Stimulated activated CD8-positive, alpha-beta memory T cell treated with anti-CD3 and anti-CD28 coated beads, Interleukin-12 subunit alpha, Interleukin-12 subunit beta, amount 100 ng/mL, for 1 hour (primary cell): Measurements from ENCODE around the gene KIFAP3.
"Not testable (repeated sequence)": the region's sequence is repeated elsewhere in the genome, so short reads cannot be mapped to it uniquely, and the experiment has no call there.

Experiments
- DNase-seq: peaks from one replicate; pipeline ENCODE4 v3.0.0-alpha.2; 2020; ENCODE audit warnings: low read depth

Gene KIFAP3

DNA sequence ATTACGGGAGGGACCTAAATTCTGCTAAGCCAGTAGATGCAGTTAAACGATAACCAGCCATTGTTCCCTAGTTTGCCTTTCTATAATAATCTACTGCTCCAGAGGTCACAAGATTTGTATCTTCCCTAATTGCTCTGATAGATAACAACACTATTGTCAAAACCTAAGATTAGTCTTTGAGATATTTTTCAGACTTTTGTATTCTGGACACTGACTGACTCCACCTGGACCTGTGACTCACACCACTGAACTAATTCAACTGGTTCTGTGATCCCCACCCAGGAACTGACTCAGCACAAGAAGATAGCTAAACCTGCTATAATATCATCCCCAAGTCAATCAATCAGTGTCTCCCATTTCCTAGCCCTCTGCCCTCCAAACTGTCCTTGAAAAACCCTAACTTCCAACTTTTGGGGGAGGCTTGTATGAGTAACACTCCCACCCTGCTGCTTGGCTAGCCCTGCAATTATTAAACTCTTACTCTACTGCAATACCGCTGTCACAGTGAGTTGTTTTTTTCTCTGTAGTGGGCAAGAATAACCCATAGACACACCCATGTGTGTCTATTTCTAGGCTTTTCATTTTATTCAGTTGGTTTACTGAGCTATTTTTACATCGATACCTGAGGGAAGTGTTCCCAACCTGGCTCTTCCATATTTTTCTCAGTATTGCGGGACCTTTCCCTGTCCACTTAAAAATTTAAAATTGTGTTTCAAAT, 11.2 kb downstream of the KIFAP3 start:
- DNase-seq, result no peak

DNA sequence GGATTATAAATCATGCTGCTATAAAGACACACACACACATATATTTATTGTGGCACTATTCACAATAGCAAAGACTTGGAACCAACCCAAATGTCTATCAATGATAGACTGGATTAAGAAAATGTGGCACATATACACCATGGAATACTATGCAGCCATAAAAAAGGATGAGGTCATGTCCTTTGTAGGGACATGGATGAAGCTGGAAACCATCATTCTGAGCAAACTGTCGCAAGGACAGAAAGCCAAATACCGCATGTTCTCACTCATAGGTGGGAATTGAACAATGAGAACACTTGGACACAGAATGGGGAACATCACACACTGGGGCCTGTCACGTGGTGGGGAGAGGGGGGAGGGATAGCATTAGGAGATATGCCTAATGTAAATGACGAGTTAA, 12.8 kb downstream of the KIFAP3 start:
- not testable (repeated sequence) for DNase-seq

DNA sequence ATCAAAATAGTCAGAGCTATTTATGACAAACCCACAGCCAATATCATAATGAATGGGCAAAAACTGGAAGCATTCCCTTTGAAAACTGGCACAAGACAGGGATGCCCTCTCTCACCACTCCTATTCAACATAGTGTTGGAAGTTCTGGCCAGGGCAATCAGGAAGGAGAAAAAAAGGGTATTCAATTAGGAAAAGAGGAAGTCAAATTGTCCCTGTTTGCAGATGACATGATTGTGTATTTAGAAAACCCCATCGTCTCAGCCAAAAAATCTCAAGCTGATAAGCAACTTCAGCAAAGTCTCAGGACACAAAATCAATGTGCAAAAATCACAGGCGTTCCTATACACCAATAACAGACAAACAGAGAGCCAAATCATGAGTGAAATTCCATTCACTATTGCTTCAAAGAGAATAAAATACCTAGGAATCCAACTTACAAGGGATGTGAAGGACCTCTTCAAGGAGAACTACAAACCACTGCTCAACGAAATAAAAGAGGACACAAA, 14.4 kb downstream of the KIFAP3 start:
- DNase-seq, result not testable (repeated sequence)

DNA sequence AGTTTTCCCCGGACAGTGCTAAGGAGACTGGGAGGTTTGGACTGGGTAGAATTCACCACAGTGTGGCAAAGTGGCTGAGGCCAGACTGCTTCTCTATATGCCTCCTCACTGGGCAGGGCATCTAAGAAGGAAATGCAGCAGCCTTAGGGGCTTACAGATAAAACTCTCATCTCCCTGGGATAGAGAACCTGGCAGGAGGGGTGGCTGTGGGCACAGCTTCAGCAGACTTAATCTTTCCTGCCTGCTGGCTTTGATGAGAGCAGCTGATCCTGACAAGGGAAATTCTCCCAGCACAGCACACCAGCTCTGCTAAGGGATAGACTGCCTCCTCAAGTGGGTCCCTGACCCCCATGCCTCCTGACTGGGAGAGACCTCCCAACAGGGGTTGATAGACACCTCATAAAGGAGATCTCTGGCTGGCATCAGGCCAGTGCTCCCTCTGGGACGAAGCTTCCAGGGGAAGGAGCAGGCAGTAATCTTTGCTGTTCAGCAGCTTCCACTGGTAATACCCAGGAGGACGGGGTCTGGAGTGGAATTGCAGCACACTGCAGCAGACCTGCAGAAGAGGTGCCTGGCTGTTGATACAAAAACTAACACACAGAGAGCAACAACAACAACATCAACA, 25.2 kb downstream of the KIFAP3 start:
- no peak for DNase-seq

DNA sequence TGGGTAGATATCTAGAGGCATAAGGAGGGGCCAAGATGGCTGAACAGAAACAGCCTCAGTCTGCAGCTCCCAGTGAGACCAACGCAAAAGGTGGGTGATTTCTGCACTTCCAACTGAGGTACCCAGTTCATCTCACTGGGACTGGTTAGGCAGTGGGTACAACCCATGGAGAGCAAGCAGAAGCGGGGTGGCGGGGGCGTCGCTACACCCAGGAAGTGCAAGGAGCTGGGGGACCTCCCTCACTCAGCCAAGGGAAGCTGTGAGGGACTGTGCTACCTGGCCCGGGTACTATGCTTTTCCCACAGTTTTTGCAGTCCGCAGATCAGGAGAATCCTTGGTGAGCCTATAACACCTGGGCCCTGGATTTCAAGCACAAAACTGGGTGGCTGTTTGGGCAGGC, 26.0 kb downstream of the KIFAP3 start:
- DNase-seq, result no peak

DNA sequence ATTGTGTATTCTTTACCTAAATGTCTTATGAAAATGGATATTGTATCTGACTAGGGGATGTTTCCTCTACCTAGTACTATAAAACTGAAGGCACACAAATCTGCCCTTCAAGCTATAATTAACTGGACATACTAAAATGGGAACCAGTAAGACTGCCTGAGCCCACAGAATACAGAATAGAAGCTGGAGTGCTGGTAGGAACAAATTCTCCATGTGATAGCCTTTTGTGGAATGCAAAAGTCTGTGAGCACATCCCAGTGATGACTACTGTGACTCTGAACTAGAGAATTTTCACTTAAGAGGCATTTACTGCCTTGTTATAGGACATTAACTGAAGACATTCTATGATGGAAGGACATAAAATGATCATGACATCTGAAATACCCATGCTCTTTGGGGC, 30.3 kb downstream of the KIFAP3 start:
- DNase-seq, result no peak

DNA sequence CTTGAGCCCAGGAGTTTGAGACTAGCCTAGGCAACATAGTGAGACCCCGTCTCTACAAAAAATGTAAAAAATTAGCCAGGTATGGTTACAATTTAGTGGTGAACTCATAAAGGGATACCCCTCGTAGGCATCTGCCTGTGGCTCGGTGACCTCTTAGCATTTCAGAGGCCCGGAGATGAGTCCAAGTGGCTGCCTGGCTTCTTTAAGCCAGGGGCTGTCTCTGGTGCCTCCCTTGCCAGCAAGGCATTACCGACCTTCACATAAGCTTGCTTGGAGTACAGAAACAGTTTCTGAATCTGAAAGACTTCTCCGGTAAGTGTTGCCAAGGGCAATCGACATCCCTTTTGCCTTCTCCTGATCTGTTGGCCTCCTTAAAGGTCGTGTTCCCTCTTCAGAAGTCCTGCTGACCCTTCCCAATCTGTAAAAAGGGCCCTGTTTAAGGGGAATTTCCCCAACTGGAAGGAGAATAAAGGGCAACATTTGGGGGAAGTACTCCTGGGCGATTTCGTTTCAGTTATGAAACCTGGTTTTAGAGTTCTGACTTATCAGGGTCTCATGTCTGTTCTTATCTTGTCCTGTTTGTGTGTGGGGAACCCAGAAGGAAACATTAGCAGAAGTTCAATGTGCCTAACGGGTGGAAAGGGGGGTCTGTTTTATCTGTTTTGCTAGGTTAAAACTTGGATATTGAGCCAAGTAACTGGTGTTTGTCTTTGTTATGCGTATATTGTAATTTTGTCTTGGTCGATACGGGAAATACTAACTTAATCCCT, 32.9 kb downstream of the KIFAP3 start:
- no peak for DNase-seq

DNA sequence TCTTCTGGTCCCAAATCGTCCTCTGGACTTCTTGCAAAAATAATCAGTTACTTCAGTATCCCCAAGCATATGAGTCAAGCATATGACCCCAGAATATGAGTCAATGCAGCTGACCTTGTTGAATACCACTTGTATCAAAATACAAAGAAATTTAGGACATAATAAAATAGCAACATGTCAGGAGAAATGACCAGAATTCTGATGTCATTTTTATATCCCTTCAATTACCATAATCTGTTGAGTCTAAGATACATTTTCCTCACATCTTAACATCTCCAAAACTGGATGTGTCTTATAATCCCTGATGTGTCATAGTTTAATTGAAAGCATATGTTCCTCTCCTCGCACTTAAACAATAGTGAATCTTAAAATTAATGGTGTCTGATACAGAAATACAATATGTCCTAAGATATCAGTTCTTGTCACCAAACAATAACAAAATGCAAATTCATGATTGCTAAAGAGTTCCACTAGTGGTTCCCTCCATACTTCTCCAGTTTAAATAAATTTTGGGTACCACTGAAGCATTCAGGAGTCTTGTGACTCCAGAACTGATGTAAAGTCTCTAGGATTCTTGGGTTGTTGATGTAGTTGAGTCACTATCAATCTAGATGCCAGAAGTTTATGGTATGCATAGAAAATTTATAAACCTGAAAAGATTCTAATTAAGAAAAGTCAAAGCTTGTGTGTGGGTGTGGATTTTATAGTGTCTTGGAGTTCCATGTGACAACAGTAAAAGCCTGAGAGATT, 41.8 kb downstream of the KIFAP3 start:
- no peak for DNase-seq

DNA sequence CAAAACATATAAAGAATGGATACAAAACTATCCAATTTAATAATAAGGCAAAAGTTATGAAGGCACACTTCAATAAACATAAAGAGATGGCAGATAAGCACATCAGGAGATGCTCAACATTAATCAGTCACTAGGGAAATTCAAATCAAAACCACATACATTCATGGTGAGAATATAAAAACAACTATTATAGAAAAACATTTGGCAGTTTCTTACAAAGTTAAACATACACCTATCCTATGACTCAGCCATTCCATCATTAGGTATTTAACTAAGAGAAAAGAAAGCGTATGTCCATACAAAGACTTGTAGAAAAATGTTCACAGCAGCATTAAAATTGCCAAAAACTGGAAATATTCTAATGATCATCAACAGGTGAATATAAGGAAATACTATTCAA, 44.3 kb downstream of the KIFAP3 start:
- no peak for DNase-seq

DNA sequence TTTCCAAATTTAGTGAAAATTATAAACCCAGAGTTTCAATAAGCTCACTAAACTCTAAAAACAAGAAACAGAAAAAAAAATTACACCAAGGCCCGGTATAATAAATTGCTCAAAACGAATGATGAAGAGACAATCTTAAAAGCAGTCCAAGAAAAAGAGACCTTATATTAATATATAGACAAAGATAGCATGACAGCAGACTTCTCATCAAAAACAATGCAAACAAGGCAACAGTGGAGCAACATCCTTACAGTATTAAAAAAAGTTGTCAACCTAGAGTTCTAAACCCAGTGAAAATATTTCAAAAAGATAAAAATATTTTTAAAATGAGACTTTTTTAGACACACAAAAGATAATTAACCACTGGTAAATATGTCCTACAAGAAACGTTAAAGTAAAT, 46.7 kb downstream of the KIFAP3 start:
- DNase-seq, result no peak

DNA sequence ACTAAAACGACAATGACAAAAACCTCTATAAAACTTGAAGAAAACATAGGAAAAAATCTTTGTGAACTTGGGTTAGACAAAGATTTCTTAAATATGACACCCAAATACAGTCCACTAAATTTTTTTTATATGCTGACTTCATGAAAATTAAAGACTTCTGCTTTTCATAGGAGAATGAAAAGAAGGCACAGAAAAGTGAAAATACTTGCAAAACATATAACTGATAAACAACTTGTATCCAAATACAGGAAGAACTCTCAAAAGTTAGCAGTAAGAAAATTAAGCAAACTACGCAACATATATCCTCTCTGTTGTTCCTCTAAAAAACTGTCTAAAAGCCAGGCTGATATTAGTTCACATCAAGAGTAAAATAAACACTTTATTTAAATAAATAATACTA, 53.6 kb downstream of the KIFAP3 start:
- no peak for DNase-seq

DNA sequence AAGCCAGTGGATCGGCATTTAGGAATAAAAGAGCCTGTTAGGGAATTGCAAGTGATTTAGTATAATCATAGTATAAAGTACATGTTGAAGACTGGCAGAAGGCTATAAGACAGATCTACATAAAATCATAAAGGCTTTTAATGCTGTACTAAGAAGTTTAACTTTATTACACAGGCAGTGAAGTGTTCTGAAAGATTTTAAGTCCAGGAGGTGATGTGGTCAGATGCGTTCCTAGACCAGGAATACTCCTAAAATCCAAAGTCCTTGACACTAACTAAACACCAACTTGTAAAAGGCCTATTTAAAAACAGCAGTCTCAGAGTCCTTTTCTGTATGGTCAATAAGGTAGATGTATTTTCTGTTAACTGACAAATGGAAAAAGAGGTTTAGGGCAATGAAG, 57.0 kb downstream of the KIFAP3 start:
- DNase-seq, result no peak

DNA sequence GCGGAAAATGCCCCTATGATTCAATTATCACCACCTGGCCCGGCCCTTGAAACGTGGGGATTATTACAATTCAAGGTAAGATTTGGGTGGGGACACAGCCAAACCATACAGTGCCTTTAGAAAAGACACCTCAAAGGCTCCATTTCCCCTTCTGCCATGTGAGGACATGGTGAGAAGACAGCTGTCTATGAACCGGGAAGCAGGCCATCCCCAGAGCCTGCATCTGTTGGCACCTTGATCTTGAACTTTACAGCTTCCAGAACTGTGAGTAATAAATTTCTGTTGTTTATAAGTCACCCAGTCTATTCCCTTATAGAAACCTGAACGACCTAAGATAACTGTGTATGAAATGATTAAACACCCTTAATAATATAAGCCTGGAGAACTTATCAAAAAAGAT, 61.6 kb downstream of the KIFAP3 start:
- DNase-seq, result no peak

DNA sequence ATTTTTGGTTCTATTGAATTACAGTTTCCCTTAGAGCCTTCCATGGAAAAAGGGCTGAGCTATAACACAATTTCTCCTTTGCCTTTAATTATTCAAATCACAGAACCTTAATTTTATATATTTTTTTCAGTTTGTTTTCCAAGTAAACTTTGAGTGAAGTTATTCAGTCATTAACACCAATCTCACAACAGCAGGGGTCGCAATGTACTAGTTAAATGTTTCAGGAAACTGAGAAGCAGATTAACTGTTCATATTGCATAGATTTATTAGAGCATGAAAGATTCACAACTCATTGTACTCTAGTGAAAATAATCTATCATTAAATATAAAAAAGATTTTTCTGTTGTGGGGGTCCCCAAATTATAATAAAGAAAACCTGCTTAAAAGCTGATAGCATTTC, 64.1 kb downstream of the KIFAP3 start:
- DNase-seq, result no peak

DNA sequence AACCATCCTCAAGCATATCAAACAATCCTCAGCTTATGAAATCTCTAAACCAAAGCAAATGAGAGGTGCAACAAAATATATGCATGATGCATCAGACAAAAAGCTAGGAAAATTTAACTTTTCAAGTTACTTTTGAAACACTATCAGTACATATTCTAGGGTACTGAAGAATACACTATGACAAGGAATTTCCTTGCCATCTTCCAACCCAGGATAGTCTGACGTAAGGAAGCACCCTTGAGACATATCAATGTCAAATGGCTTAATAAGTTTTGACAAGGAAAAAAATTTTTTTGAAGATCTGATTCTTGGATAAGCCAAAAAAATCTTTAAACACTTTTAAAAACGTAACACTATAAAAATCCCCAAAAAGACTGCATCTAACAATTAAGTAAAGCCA, 64.9 kb downstream of the KIFAP3 start:
- DNase-seq, result no peak

DNA sequence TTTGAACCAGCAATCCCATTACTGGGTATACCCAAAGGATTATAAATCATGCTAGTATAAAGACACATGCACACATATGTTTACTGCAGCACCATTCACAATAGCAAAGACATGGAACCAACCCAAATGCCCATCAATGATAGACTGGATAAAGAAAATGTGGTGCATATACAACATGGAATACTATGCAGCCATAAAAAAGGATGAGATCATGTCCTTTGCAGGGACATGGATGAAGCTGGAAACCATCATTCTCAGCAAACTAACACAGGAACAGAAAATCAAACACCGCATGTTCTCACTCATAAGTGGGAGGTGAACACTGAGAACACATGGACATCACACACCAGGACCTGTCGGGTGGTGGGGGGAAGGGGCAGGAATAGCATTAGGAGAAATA, 65.8 kb downstream of the KIFAP3 start:
- not testable (repeated sequence) for DNase-seq

DNA sequence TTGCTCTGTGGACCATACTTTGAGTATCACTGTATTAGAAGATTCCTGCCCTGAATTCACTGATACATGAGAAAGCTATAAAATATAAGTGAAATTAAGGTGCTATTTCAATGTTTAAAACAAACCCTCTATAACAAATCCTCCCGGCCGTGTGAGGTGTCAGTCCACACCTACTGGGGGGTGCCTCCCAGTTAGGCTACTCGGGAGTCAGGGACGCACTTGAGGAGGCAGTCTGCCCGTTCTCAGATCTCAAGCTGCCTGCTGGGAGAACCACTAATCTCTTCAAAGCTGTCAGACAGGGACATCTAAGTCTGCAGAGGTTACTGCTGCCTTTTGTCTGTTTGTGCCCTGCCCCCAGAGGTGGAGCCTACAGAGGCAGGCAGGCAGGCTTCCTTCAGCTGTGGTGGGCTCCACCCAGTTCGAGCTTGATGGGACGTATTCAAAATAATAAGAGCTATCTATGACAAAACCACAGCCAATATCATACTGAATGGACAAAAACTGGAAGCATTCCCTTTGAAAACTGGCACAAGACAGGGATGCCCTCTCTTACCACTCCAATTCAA, 71.1 kb downstream of the KIFAP3 start:
- DNase-seq, result not testable (repeated sequence)

DNA sequence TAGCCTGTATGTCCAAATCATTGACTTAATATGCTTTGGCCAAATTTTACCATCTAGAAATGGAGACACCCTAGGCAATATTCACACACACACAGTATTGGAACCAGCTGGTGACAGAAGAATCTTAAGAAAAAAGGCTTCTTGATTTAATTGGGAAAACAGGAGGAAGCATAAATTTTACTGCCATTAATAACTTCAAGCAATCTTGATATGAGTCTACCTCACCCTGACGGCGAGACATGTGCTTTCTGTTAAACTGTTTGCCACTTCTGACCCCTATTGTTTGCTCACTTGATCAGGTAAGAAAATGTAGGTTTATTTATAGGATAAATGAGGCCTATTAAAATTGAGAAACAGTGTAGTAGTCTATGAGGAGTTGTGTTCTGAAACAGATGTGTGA, 73.2 kb downstream of the KIFAP3 start:
- no peak for DNase-seq

DNA sequence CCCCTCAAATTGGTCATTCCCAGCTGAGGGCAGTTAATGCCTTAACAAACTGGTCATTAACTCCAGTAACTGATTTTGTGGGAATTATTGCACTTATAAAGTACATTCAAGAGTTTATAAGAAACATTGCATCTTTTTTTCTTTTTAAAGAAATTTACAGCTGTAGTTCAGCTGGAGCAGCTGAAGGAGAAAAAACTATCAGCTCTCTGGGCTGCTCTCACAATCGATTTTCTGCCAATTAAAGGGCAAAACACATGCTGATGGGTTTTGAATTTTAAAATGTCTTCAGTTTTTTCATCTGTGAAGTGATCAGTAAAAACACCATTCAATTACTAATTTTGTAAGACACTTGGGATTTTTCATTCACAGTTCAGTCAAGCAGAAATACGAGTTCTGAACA, 74.7 kb downstream of the KIFAP3 start:
- no peak for DNase-seq

DNA sequence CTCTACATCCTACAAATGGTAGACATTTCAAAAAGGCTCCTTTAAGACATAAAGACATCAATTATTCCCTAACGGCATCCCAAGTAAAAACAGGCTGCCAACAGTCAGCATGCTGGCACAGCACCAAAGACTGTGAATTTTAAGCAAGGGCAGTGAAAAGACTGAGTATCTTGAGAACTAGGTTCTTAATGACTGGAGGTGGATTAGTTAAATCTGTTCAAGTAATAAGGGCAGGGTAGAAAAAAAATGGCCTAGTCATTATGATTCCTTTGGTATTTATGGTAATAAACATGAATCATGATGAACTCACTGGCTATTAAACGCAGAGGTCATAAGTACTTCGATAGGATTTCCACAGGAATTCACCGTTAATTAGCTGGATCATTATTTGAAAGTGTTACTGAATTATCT, 75.2 kb downstream of the KIFAP3 start:
- DNase-seq, result no peak

DNA sequence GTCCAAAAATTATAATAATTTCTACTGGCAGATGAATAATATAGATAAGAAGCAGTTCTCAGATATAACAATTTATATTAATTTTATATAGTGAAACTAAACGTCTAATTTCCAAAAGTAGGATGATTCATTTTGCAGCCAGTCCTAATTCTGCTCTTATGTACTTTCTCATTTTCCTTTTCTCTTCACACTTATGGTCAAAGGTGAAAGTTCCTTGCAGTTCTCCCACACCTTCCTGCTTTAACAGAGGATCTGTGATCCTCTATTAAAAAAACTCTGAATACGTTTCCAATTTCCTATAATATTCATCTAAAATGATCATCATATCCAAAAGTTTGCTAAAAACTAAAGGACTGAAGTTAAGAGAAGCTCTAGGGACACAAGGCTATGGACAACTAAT, 78.5 kb downstream of the KIFAP3 start:
- no peak for DNase-seq

DNA sequence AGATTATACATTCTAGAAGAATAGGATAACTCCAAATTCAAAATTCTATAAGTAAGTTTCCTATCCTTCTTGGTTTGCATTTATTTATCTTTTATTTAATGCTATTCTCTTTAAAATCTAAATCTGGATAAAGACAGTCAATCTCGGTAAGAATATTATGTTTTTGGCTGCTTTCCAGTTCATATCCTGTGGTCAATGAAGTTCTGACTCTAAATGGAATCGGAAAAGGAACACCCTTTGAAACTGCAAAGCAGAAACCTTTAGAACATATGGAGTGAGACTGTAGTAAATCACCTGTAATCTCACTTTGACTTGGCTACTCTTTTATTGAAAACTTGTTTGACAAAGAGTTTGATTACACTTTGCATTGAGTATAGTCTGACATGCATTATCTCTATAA, 85.2 kb downstream of the KIFAP3 start:
- DNase-seq, result no peak
